Glutamatergic neuron (in vitro differentiated cells): ENCODE measurements around the gene THSD7A. TPM values are rescaled to one million over a fixed set of nuclear protein-coding genes. Genes with fewer than 3 reads are reported as not detected.

Experiments
- DNase-seq: peaks from one replicate; pipeline ENCODE4 v3.0.0; 2022
- H3K27ac Mint-ChIP-seq: one replicate; pipeline ENCODE4 v1.8.0; 2020; ENCODE audit warnings: mild to moderate bottlenecking, mixed read lengths, inconsistent platforms; ENCODE audit not compliant: unreplicated experiment
- H3K27me3 Mint-ChIP-seq: one replicate; pipeline ENCODE4 v1.8.0; 2020; ENCODE audit warnings: mild to moderate bottlenecking, moderate library complexity, mixed read lengths, inconsistent platforms; ENCODE audit not compliant: unreplicated experiment
- H3K36me3 Mint-ChIP-seq: one replicate; pipeline ENCODE4 v1.8.0; 2020; ENCODE audit warnings: mild to moderate bottlenecking, mixed read lengths, inconsistent platforms; ENCODE audit not compliant: unreplicated experiment
- H3K4me1 Mint-ChIP-seq: one replicate; pipeline ENCODE4 v1.8.0; 2020; ENCODE audit warnings: mild to moderate bottlenecking, low read depth, mixed read lengths, inconsistent platforms; ENCODE audit not compliant: unreplicated experiment
- H3K4me3 Mint-ChIP-seq: one replicate; pipeline ENCODE4 v1.8.0; 2020; ENCODE audit warnings: mild to moderate bottlenecking, mixed read lengths, inconsistent platforms; ENCODE audit not compliant: unreplicated experiment
- H3K9me3 Mint-ChIP-seq: one replicate; pipeline ENCODE4 v1.8.0; 2020; ENCODE audit warnings: mild to moderate bottlenecking, moderate library complexity, mixed read lengths, inconsistent platforms; ENCODE audit not compliant: unreplicated experiment
- total RNA-seq: library from RNA; stranded (reverse); fragmentation: NEBNext Ultra II Directional; extraction: Animal tissue kit (Norgen Biotek cat#: 25700); gene quantifications from one replicate; pipeline ENCODE4 v1.2.1, GENCODE V29; 2021; ENCODE audit not compliant: unreplicated experiment
- TF ChIP-seq, protein P1 (sequence below): fragments of 200-600 bp; sonication (generic); IDR thresholded peaks from one replicate; pipeline ENCODE4 v1.5.0; 2021; ENCODE audit not compliant: partially characterized antibody, unreplicated experiment

THSD7A gene
- total RNA-seq, 1 donor from 2014 or later, result 211 TPM

DNA sequence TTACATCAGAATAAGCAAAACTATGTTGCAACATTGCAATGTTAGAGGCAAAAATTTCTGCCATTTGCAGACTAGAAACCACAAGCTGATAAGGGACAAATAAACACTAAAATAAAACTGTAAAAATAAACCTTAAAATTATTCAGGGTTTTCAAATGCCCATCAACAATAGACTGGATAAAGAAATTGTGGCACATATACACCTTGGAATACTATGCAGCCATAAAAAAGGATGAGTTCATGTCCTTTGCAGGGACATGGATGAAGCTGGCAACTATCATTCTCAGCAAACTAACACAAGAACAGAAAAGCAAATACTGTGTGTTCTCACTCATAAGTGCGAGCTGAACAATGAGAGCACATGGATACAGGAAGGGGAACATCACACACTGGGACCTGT, 473.4 kb downstream of the THSD7A start:
- DNase-seq, result no peak
- H3K36me3 Mint-ChIP-seq, result no peaks in the 10 kb centered on the region
- no peak overlapping the region for H3K27ac Mint-ChIP-seq
- H3K4me1 Mint-ChIP-seq, result no peaks in the 10 kb centered on the region
- TF ChIP-seq, protein P1, sequence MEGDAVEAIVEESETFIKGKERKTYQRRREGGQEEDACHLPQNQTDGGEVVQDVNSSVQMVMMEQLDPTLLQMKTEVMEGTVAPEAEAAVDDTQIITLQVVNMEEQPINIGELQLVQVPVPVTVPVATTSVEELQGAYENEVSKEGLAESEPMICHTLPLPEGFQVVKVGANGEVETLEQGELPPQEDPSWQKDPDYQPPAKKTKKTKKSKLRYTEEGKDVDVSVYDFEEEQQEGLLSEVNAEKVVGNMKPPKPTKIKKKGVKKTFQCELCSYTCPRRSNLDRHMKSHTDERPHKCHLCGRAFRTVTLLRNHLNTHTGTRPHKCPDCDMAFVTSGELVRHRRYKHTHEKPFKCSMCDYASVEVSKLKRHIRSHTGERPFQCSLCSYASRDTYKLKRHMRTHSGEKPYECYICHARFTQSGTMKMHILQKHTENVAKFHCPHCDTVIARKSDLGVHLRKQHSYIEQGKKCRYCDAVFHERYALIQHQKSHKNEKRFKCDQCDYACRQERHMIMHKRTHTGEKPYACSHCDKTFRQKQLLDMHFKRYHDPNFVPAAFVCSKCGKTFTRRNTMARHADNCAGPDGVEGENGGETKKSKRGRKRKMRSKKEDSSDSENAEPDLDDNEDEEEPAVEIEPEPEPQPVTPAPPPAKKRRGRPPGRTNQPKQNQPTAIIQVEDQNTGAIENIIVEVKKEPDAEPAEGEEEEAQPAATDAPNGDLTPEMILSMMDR, result no peak
- no peaks in the 10 kb centered on the region for H3K27me3 Mint-ChIP-seq
- H3K4me3 Mint-ChIP-seq, result no peak overlapping the region
- H3K9me3 Mint-ChIP-seq, result peaks cover 2% of the 10 kb centered on the region

DNA sequence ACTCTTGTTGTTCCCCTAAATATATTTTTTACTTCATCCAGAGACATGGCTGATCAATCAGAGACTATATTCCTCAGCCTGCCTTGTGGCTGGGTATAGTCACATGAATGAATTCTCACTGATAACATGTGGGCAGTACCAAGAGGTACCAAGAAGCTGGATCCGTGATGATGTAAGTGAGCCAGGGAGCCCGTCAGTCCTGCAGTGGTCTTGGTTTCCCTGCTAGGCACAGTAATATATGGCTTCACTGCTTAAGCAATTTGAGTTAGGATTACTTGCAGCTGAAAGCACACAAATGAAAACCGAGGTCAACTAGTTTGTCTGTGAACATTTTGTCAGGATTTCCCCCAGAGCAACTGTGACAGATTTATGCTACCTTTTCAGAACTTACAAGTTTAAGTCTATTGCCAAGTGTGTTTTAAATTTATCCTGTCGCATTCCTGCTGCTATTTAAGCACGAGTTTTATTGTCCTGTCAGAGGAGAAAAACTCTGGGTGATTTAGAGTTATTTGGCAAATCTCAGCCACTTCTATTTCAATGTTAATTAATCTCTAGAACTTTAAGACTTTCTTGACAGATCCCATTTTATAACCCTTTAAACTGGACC, 476.5 kb downstream of the THSD7A start:
- Mint-ChIP-seq H3K36me3 (peaks cover 11% of the 10 kb centered on the region), H3K27ac (no peak overlapping the region), H3K4me3 (no peak overlapping the region), H3K9me3 (peaks cover 12% of the 10 kb centered on the region), H3K4me1 (peaks cover 2% of the 10 kb centered on the region), H3K27me3 (no peaks in the 10 kb centered on the region)
- TF ChIP-seq, protein P1, result no peak
- DNase-seq, result no peak

DNA sequence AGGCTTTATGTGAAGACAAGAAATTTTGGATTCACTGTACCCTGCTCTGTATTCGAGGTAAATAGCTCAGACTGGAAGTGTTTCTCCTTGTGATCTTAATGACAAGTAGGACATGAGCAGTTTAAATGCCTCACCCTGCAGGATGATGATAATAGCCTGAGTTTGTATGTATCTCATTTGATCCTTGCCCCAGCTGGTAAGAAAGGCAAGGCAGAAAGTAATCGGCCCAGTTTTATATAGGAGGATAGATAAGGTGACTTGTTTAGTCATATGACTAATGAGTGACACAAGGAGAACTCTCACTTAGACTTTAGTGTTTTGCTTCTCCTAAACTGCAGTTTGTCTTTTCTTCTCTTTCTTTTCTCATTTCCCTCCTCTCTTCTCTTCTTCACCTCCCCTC, 485.7 kb downstream of the THSD7A start:
- H3K27me3 Mint-ChIP-seq, result no peaks in the 10 kb centered on the region
- H3K36me3 Mint-ChIP-seq, result peaks cover 18% of the 10 kb centered on the region
- peaks cover 14% of the 10 kb centered on the region for H3K9me3 Mint-ChIP-seq
- no peak overlapping the region for H3K27ac Mint-ChIP-seq
- H3K4me1 Mint-ChIP-seq, result peaks cover 10% of the 10 kb centered on the region
- H3K4me3 Mint-ChIP-seq, result no peak overlapping the region
- TF ChIP-seq, protein P1, result no peak
- no peak for DNase-seq

DNA sequence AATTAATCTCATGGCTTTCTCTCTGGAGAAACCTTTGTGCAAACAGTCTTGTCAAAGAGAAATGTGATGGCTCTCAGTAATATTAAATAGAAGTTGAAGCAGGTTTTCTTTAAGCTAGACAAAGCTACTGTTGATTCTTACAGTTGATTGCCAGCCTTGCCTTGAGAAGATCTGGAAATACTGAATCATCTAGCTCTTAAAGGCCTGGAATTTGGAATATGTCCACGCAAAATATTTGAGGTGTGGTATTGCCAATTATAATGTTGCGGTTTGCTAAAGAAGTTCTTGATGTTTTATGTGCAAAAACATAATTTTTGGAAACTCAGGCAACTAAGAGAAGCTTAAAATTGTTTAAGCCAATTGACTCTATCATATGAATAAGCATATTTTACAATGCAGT, 486.4 kb downstream of the THSD7A start:
- Mint-ChIP-seq H3K36me3 (peaks cover 11% of the 10 kb centered on the region), H3K27ac (no peak overlapping the region), H3K4me1 (peaks cover 12% of the 10 kb centered on the region), H3K4me3 (no peak overlapping the region), H3K9me3 (peaks cover 12% of the 10 kb centered on the region), H3K27me3 (no peaks in the 10 kb centered on the region)
- no peak for DNase-seq
- TF ChIP-seq, protein P1, result no peak

DNA sequence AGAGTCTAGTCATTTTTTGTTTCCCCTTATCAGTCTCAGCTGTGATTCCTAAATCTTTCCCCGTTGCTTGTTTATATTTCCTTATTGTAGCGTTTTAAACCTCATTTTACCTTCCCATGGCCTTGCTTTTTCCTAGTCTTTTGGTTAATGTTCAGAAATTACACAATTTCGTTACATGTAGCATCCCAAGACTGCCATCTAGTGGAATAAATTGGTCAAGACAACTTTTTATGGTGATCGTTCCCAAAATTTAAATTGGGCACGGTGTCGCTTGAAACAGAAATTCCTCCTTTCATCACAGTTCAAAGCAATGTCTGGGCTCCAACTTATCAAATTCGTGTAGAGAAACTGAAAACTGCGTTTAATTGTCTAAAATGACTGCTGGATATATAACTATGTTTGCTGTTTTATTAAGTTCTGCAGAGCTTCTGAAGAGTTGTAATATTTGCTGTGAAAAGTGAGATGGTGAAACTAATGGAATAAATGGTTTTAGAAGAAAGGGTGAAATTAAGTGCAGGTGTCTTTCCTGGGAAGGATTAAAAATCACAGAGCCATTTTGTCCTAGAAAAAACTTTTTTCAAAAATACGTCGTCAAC, 488.1 kb downstream of the THSD7A start:
- Mint-ChIP-seq H3K27me3 (no peaks in the 10 kb centered on the region), H3K4me1 (peaks cover 12% of the 10 kb centered on the region), H3K27ac (no peak overlapping the region), H3K36me3 (no peaks in the 10 kb centered on the region), H3K9me3 (peaks cover 2% of the 10 kb centered on the region), H3K4me3 (no peak overlapping the region)
- TF ChIP-seq, protein P1, result peak; percentile 95
- DNase-seq, result no peak
